CD8-positive, alpha-beta memory T cell (primary cell): Measurements from ENCODE around the gene UBAC1. TPM values are rescaled to one million over a fixed set of nuclear protein-coding genes. Genes with fewer than 3 reads are reported as not detected.
"Not testable (repeated sequence)": the region's sequence is repeated elsewhere in the genome, so short reads cannot be mapped to it uniquely, and the experiment has no call there.

ENCODE experiments used
- CTCF ChIA-PET: fragments of 350-600 bp; sonication (Branson Sonifier 250); formaldehyde crosslinking; loops from one replicate; lab custom pipeline; 2021; ENCODE audit warnings: antibody characterized with exemption; lab: Charles Lee
- POLR2A ChIA-PET: fragments of 350-600 bp; sonication (Branson Sonifier 250); formaldehyde crosslinking; loops from one replicate; lab custom pipeline; 2021; ENCODE audit warnings: antibody characterized with exemption; lab: Charles Lee
- DNase-seq, 5 donors: peaks; one replicate each; pipeline versions ENCODE4 v3.0.0 to v3.0.0-alpha.2; 2020 to 2022; ENCODE audit warnings: mixed read lengths in 1 of 5
- H3K27ac ChIP-seq: one replicate; pipeline ENCODE4 v1.7.0; 2013; ENCODE audit warnings: low read depth, mild to moderate bottlenecking, low read length, moderate library complexity
- H3K27me3 ChIP-seq: 2 replicates; pipeline ENCODE4 v1.7.0; 2013; ENCODE audit warnings: low read length, mild to moderate bottlenecking; ENCODE audit not compliant: insufficient read depth, poor library complexity, severe bottlenecking
- H3K36me3 ChIP-seq: 2 replicates; pipeline ENCODE4 v1.7.0; 2013; ENCODE audit warnings: mild to moderate bottlenecking, low read length, moderate library complexity; ENCODE audit not compliant: insufficient read depth
- H3K4me1 ChIP-seq: 2 replicates; pipeline ENCODE4 v1.7.0; 2013; ENCODE audit warnings: mild to moderate bottlenecking, low read length, moderate library complexity; ENCODE audit not compliant: insufficient read depth
- H3K4me3 ChIP-seq: 2 replicates; pipeline ENCODE4 v1.7.0; 2013; ENCODE audit warnings: mild to moderate bottlenecking, low read length
- H3K9me3 ChIP-seq: 2 replicates; pipeline ENCODE4 v1.7.0; 2013; ENCODE audit warnings: mild to moderate bottlenecking, low read length
- H3K27ac Mint-ChIP-seq, 8 donors: one replicate each; pipeline ENCODE4 v1.8.0; 2020 to 2021; ENCODE audit warnings: mixed read lengths in 8 of 8, mild to moderate bottlenecking in 6 of 8, inconsistent platforms in 3 of 8, moderate library complexity in 3 of 8
- H3K27me3 Mint-ChIP-seq, 2 donors: one replicate each; pipeline ENCODE4 v1.8.0; 2020 to 2021; ENCODE audit warnings: mixed read lengths in 2 of 2, mild to moderate bottlenecking in 1 of 2, moderate library complexity in 1 of 2
- H3K36me3 Mint-ChIP-seq, 3 donors: one replicate each; pipeline ENCODE4 v1.8.0; 2020 to 2021; ENCODE audit warnings: mixed read lengths in 3 of 3, inconsistent platforms in 1 of 3, mild to moderate bottlenecking in 1 of 3
- H3K4me1 Mint-ChIP-seq, 3 donors: one replicate each; pipeline ENCODE4 v1.8.0; 2020 to 2021; ENCODE audit warnings: mixed read lengths in 3 of 3, inconsistent platforms in 1 of 3, mild to moderate bottlenecking in 1 of 3
- H3K4me3 Mint-ChIP-seq, 7 donors: one replicate each; pipeline ENCODE4 v1.8.0; 2020 to 2021; ENCODE audit warnings: mixed read lengths in 7 of 7, mild to moderate bottlenecking in 6 of 7, moderate library complexity in 4 of 7, inconsistent platforms in 2 of 7
- H3K9me3 Mint-ChIP-seq, 5 donors: one replicate each; pipeline ENCODE4 v1.8.0; 2020 to 2022; ENCODE audit warnings: mixed read lengths in 5 of 5, mild to moderate bottlenecking in 3 of 5, moderate library complexity in 2 of 5, inconsistent platforms in 1 of 5
- polyA plus RNA-seq: library from polyadenylated mRNA; unstranded; fragments of 300-500 nt; fragmentation: Illumina TruSeq; gene quantifications from one replicate; pipeline ENCODE4 v1.2.3, GENCODE V29; 2021
- total RNA-seq, 2 experiments: library from RNA; stranded (reverse); gene quantifications; one replicate each; pipeline ENCODE4 v1.2.3, GENCODE V29; 2021

The UBAC1 gene
- total and polyA plus RNA-seq, 3 experiments from 2014 or later = 27.1 to 38.1 (median 36.3) TPM

DNA sequence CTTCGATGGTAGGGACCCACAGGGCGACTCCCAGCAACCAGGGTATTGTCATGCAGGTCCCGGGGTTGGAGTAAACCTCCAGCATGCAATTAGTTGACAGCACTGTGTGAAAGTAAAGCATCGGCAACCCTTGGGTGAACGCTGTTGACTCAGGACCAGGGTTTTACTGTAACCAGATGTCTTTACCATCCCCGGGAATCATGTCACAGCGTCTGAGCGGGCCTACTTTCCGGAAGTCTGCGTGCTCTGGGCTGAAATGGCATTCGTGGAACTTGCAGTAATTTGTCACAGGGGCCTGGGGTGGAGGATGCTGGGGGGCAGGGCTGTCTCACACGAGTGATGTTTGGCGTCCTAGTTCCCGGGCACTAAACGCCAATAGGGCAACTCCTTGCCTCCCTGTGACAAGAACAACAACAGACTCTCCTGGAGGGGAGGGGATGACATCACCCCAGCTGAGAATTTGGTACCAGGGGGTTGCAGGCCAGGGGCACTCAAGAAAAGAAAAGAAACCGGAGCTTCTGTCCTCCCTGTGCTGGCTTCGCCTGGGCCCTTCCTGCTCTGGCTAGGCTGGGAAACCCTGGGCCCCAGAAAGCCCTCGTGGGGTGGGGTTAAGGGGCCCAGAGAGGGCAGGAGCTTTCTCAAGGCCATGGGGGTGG, 10.1 kb upstream of the UBAC1 start:
- no peak overlapping the region for H3K27ac ChIP-seq
- peaks cover 8 to 10% of the 10 kb centered on the region in 2 donors for H3K27me3 Mint-ChIP-seq
- no peaks in the 10 kb centered on the region for H3K9me3 ChIP-seq
- POLR2A ChIA-PET = no interaction called here
- H3K27me3 ChIP-seq = no peaks in the 10 kb centered on the region
- H3K36me3 ChIP-seq = no peaks in the 10 kb centered on the region
- peaks cover 6 to 7% (median 7%) of the 10 kb centered on the region in 3 donors for H3K4me1 Mint-ChIP-seq
- no peak overlapping the region for H3K4me3 Mint-ChIP-seq
- no peak for DNase-seq
- no peak overlapping the region for H3K4me3 ChIP-seq
- H3K27ac Mint-ChIP-seq = peak overlapping the region in 1 of 8 donors; percentile 63
- peaks cover 9% of the 10 kb centered on the region for H3K4me1 ChIP-seq
- CTCF ChIA-PET = interaction anchor here (6.1 kb wide), 1 partner anchor 150 kb away, joined by 86 read pairs; the partner anchor contains the start of gene TMEM250
- H3K9me3 Mint-ChIP-seq = no peaks in the 10 kb centered on the region
- H3K36me3 Mint-ChIP-seq = no peaks in the 10 kb centered on the region

DNA sequence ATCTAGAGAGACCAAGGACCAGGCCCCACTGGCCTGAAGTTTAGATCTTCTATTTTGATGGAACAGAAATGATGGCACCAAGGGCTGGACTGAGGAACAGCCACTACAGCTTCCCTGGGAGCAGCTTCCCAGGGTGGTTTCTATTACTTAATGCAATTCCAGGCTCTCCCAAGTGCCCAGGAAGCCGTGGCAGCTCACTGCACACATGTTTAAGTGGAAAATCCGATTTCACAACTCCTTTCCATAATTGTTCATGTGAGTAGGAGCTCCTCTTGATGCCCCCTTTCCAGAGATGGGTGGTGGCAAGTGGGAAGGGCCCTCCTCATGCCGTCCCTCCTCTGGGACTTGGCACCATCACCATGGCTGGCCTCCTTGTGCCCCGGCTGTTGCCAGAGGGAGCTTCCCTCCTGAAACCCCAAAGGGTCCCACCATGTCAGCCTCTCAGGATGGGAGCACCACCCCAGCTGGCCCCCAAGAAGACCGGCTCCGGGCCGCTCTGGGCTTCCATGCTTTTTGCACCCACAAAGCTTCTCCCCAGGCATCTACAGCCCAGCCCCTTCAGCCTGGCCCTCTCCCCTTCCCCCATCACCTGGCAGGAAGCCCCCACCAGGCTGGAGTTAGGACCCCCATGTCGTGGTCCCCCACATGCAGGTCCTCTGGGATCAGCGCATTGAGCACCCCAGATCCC, 9.1 kb upstream of the UBAC1 start:
- Histone ChIP-seq H3K36me3 (no peaks in the 10 kb centered on the region), H3K4me3 (no peak overlapping the region), H3K27ac (no peak overlapping the region), H3K9me3 (no peaks in the 10 kb centered on the region), H3K4me1 (peaks cover 9% of the 10 kb centered on the region), H3K27me3 (no peaks in the 10 kb centered on the region)
- peaks cover 6 to 7% (median 7%) of the 10 kb centered on the region in 3 donors for H3K4me1 Mint-ChIP-seq
- no peaks in the 10 kb centered on the region for H3K36me3 Mint-ChIP-seq
- H3K27me3 Mint-ChIP-seq = peaks cover 6 to 7% of the 10 kb centered on the region in 2 donors
- H3K4me3 Mint-ChIP-seq = no peak overlapping the region
- no peak overlapping the region for H3K27ac Mint-ChIP-seq
- POLR2A ChIA-PET = no interaction called here
- CTCF ChIA-PET = interaction anchor here (1.3 to 6.1 kb wide), 2 partner anchors 139 to 151 kb away, joined by 4 to 86 read pairs; partner anchors contain the start of gene TMEM250
- no peak for DNase-seq
- H3K9me3 Mint-ChIP-seq = no peaks in the 10 kb centered on the region

DNA sequence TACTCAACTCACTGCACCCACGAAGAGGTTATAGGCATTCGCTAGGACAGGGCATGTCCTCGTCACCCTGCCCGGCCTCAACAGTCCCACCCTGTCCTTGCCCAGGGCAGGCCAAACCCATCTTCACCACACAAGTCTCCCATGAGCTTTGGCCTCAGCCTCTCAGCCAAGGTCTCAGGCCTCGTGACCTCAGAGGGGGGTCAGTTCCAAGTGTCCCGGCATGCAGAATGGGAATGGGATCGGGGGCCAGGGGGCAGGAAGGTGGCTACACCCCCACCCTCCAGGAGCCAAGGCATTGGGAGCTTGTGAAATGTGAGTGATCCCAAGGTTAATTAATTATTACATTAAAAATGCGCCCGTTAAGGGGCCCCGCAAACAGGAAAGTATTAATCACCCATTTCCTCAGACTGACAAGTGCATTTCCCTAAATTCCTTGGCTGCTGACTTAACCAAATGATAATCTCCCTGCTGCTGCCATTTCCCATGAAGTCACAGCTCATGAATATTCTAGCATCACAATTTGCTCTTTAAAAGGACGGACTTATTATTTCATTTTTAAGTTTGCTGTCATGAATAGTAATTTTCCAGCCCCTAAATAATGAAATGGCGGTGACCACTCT, 8.0 kb upstream of the UBAC1 start:
- Histone ChIP-seq H3K27ac (no peak overlapping the region), H3K9me3 (no peaks in the 10 kb centered on the region), H3K4me3 (no peak overlapping the region), H3K27me3 (no peaks in the 10 kb centered on the region), H3K36me3 (no peaks in the 10 kb centered on the region), H3K4me1 (peaks cover 9% of the 10 kb centered on the region)
- peaks cover 6 to 7% of the 10 kb centered on the region in 2 donors for H3K27me3 Mint-ChIP-seq
- POLR2A ChIA-PET = no interaction called here
- DNase-seq = no peak
- H3K4me3 Mint-ChIP-seq = no peak overlapping the region
- no peaks in the 10 kb centered on the region for H3K36me3 Mint-ChIP-seq
- H3K9me3 Mint-ChIP-seq = no peaks in the 10 kb centered on the region
- H3K4me1 Mint-ChIP-seq = peaks cover 6 to 7% (median 7%) of the 10 kb centered on the region in 3 donors
- H3K27ac Mint-ChIP-seq = peak overlapping the region in 1 of 8 donors; percentile 46
- CTCF ChIA-PET = interaction anchor here (1.3 to 6.1 kb wide), 2 partner anchors 140 to 152 kb away, joined by 4 to 86 read pairs; partner anchors contain the start of gene TMEM250

DNA sequence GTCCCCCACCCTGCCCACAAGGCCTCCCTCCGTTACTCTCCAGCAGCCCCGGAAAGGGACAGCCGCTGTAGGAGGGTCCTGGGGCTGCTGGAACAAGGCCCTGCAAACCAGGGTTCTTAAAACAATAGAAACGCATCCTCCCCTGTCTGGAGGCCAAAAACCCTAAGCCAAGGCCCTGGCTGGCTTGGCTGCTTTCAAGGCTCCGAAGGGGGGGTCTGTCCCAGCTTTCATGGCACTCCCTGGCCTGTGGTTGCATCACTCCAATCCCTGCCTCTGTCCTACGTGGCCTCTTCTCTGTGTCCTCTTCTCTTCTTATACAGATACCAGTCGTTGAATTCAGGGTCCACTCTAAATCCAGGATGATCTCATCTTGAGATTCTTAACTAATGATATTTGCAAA, 7.4 kb upstream of the UBAC1 start:
- no peak overlapping the region for H3K4me3 ChIP-seq
- no peaks in the 10 kb centered on the region for H3K9me3 ChIP-seq
- Mint-ChIP-seq H3K4me3 (no peak overlapping the region), H3K36me3 (no peaks in the 10 kb centered on the region), H3K4me1 (peaks cover 6 to 7% (median 7%) of the 10 kb centered on the region in 3 donors), H3K27me3 (peaks cover 6 to 7% of the 10 kb centered on the region in 2 donors), H3K9me3 (no peaks in the 10 kb centered on the region), H3K27ac (peak overlapping the region in 1 of 8 donors; percentile 46)
- ChIA-PET CTCF (interaction anchor here (1.0 to 6.1 kb wide), 5 partner anchors 10 to 160 kb away, joined by 3 to 86 read pairs (median 4); partner anchors contain the start of gene TMEM250), POLR2A (no interaction called here)
- H3K27ac ChIP-seq = no peak overlapping the region
- H3K36me3 ChIP-seq = no peaks in the 10 kb centered on the region
- peaks cover 9% of the 10 kb centered on the region for H3K4me1 ChIP-seq
- no peak for DNase-seq
- H3K27me3 ChIP-seq = no peaks in the 10 kb centered on the region

DNA sequence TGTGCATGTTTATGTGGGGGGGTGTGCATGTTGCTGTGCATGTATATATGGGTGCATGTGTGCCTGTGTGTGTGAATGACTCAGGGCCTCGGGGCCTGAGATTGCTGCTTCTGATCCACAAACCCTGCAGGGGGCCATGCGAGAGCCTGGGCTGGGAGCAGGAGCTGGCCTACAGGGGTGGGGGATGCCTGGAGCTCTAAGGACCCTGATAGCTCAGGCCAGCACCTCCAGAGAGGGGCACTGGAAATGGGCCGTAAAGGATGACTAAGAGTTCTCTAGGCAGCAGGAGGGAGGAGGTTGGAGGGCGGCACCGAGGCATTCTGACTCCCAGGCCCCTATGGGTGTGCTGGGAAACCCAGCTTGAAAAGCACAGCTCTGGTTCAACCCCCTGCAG, 6.9 kb upstream of the UBAC1 start:
- Histone ChIP-seq H3K27ac (no peak overlapping the region), H3K36me3 (no peaks in the 10 kb centered on the region), H3K9me3 (no peaks in the 10 kb centered on the region), H3K4me3 (no peak overlapping the region), H3K4me1 (peaks cover 9% of the 10 kb centered on the region), H3K27me3 (no peaks in the 10 kb centered on the region)
- DNase-seq = no peak
- Mint-ChIP-seq H3K36me3 (no peaks in the 10 kb centered on the region), H3K4me1 (peaks cover 6 to 7% (median 7%) of the 10 kb centered on the region in 3 donors), H3K4me3 (no peak overlapping the region), H3K27ac (peak overlapping the region in 2 of 8 donors; percentile 13 to 38), H3K9me3 (no peaks in the 10 kb centered on the region), H3K27me3 (peaks cover 6 to 7% of the 10 kb centered on the region in 2 donors)
- POLR2A ChIA-PET = interaction anchor here (0.8 kb wide), 1 partner anchor 154 kb away, joined by 3 read pairs; no protein-coding TSS in a partner anchor
- CTCF ChIA-PET = interaction anchor here (1.0 to 6.1 kb wide), 13 partner anchors 8 to 160 kb away, joined by 3 to 86 read pairs (median 4); partner anchors contain the start of gene TMEM250

DNA sequence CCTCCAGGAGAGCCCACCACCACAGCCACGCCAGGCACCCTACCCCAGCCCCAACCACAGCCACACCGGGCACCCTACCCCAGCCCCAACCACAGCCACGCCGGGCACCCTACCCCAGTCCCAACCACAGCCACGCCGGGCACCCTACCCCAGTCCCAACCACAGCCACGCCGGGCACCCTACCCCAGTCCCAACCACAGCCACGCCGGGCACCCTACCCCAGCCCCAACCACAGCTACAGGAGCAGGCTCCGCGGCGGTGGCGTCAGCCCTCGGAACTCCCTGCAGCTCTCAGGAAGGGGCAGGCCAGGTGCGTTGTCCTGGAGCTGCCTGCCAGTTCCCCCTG, 5.7 kb upstream of the UBAC1 start:
- H3K27me3 Mint-ChIP-seq, H3K27ac ChIP-seq, H3K27me3 ChIP-seq, H3K9me3 ChIP-seq, H3K27ac Mint-ChIP-seq, H3K4me3 ChIP-seq, DNase-seq, POLR2A ChIA-PET, H3K36me3 ChIP-seq, H3K4me3 Mint-ChIP-seq, H3K36me3 Mint-ChIP-seq, H3K9me3 Mint-ChIP-seq, H3K4me1 ChIP-seq: not testable (repeated sequence)
- CTCF ChIA-PET = interaction anchor here (0.9 to 6.1 kb wide), 15 partner anchors 9 to 154 kb away, joined by 3 to 86 read pairs (median 5); partner anchors contain the start of gene TMEM250
- H3K4me1 Mint-ChIP-seq = peaks cover 10 to 13% (median 12%) of the 10 kb centered on the region in 3 donors

DNA sequence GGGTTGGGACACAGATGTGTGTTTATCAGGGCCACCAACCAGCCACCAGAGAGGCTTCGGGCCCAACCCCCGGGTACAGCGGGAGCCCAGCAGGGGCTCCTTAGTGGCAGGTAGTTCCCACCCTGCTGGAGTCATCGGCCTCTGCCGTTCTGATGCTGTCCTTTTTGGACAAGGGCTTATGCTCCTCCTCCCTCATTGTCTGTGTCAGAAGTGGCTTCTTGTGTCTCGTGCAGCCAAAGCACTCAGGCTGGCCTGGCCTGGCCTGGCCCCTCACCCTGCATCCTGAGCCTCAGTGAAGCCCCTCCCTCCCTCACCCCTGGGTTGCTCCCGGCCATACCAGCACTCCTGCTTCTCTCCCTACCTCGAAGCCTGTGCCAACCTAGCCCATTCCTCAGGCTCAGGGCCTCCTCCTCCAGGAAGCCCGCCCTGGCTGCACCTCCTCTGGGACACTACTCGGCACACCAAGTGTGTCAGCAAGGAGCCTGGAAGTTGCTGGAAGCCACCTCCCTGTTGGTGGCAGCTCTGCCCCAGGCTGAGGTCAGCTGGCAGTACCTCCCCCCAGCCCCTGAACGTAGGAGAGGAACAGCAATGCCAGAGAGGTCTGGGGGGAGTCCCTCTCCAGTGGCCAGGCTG, 4.1 kb upstream of the UBAC1 start:
- H3K4me3 ChIP-seq = no peak overlapping the region
- no peaks in the 10 kb centered on the region for H3K9me3 ChIP-seq
- Mint-ChIP-seq H3K27ac (peak overlapping the region in 1 of 8 donors; percentile 70), H3K36me3 (peaks cover 0 to 4% (median 0%) of the 10 kb centered on the region in 3 donors), H3K4me1 (peaks cover 19 to 23% (median 19%) of the 10 kb centered on the region in 3 donors), H3K9me3 (no peaks in the 10 kb centered on the region), H3K4me3 (no peak overlapping the region), H3K27me3 (peaks cover 3 to 6% of the 10 kb centered on the region in 2 donors)
- POLR2A ChIA-PET = no interaction called here
- H3K27ac ChIP-seq = no peak overlapping the region
- H3K36me3 ChIP-seq = no peaks in the 10 kb centered on the region
- no peak for DNase-seq
- CTCF ChIA-PET = interaction anchor here (1.8 to 6.1 kb wide), 2 partner anchors 25 to 156 kb away, joined by 5 to 86 read pairs; partner anchors contain the start of gene TMEM250
- H3K27me3 ChIP-seq = no peaks in the 10 kb centered on the region
- H3K4me1 ChIP-seq = peaks cover 17% of the 10 kb centered on the region
